NT2/D1 (cell line): Measurements from ENCODE around the gene WDR5.
"Not testable (repeated sequence)": the region's sequence is repeated elsewhere in the genome, so short reads cannot be mapped to it uniquely, and the experiment has no call there.

Experiments
- DNase-seq: peaks from one replicate; pipeline ENCODE4 v3.0.0-alpha.2; 2011; ENCODE audit warnings: low read depth, low spot score
- H3K27me3 ChIP-seq: 2 replicates; pipeline ENCODE4 v1.6.0; 2011; ENCODE audit warnings: mild to moderate bottlenecking; ENCODE audit not compliant: insufficient read length, insufficient read depth
- H3K36me3 ChIP-seq: 2 replicates; pipeline ENCODE4 v1.6.1; 2011; ENCODE audit warnings: mild to moderate bottlenecking, low read length, mixed read lengths; ENCODE audit not compliant: insufficient read depth, insufficient read length
- H3K4me1 ChIP-seq: 2 replicates; pipeline ENCODE4 v1.5.1; 2011; ENCODE audit not compliant: insufficient read depth, insufficient read length
- H3K4me3 ChIP-seq: 2 replicates; pipeline ENCODE4 v1.5.1; 2011; ENCODE audit warnings: low read depth; ENCODE audit not compliant: insufficient read length
- H3K9ac ChIP-seq: 2 replicates; pipeline ENCODE4 v1.6.0; 2011; ENCODE audit warnings: low read depth; ENCODE audit not compliant: insufficient read length
- H3K9me3 ChIP-seq: 2 replicates; pipeline ENCODE4 v1.5.1; 2011; ENCODE audit warnings: mild to moderate bottlenecking, low read length; ENCODE audit not compliant: insufficient read depth
- SUZ12 ChIP-seq: IDR thresholded peaks from 2 replicates; pipeline ENCODE4 v1.6.1; 2011; ENCODE audit not compliant: insufficient read length, insufficient read depth; ENCODE audit errors: extremely low read depth
- YY1 ChIP-seq: IDR thresholded peaks from 2 replicates; pipeline ENCODE4 v1.6.1; 2011; ENCODE audit not compliant: insufficient read length, insufficient read depth
- ZNF274 ChIP-seq: IDR thresholded peaks from 2 replicates; pipeline ENCODE4 v1.6.1; 2011; ENCODE audit warnings: mild to moderate bottlenecking, low read depth, low read length

WDR5 gene

GRCh38 chr9:134103391-134103998, 32.4 kb upstream of the WDR5 start:
- no peak for DNase-seq
- no peaks in the 10 kb centered on the region for H3K36me3 ChIP-seq
- peaks cover 6% of the 10 kb centered on the region for H3K9me3 ChIP-seq
- no peaks in the 10 kb centered on the region for H3K4me1 ChIP-seq
- no peak overlapping the region for H3K9ac ChIP-seq
- no peak overlapping the region for H3K4me3 ChIP-seq
- peaks cover 2% of the 10 kb centered on the region for H3K27me3 ChIP-seq
- TF ChIP-seq SUZ12: no peak
- no peak for TF ChIP-seq YY1
- no peak for TF ChIP-seq ZNF274

GRCh38 chr9:134111064-134111463, 24.8 kb upstream of the WDR5 start:
- DNase-seq: no peak
- no peaks in the 10 kb centered on the region for H3K27me3 ChIP-seq
- no peaks in the 10 kb centered on the region for H3K4me1 ChIP-seq
- no peaks in the 10 kb centered on the region for H3K9me3 ChIP-seq
- H3K36me3 ChIP-seq: no peaks in the 10 kb centered on the region
- no peak overlapping the region for H3K4me3 ChIP-seq
- H3K9ac ChIP-seq: no peak overlapping the region
- no peak for TF ChIP-seq SUZ12
- no peak for TF ChIP-seq YY1
- TF ChIP-seq ZNF274: no peak

DNA sequence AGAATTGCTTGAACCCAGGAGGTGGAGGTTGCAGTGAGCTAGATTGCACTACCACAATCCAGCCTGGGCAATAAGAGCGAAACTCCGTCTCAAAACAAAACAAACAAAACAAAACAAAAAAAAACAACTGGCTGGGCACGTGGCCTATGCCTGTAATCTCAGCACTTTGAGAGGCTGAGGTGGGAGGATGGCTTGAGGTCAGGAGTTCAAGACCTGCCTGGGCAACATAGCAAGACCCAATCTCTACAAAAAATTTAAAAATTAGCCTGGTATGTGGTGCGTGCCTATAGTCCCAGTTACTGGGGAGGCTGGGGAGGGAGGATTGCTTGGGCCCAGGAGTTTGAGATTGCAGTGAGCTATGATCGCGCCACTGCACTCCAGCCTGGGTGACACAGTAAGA, 23.3 kb upstream of the WDR5 start:
- Histone ChIP-seq H3K36me3 (no peaks in the 10 kb centered on the region), H3K27me3 (no peaks in the 10 kb centered on the region), H3K9ac (no peak overlapping the region), H3K4me3 (no peak overlapping the region), H3K9me3 (no peaks in the 10 kb centered on the region), H3K4me1 (no peaks in the 10 kb centered on the region)
- no peak for DNase-seq
- no peak for TF ChIP-seq YY1
- no peak for TF ChIP-seq ZNF274
- TF ChIP-seq SUZ12: no peak

DNA sequence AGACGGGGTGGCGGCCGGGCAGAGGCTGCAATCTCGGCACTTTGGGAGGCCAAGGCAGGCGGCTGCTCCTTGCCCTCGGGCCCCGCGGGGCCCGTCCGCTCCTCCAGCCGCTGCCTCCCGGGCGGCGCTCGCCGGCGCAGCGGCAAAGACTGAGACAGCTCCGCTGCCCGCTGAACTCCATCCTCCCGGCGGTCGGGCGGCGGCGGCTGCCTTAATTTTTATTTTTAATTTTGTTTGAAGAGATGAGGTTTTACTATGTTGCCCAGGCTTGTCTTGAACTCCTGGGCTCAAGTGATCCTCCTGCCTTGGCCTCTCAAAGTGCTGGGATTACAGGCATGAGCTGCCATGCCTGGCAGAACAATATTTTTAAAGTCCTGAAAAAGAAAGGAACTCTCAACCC, 16.9 kb upstream of the WDR5 start:
- not testable (repeated sequence) for H3K36me3 ChIP-seq, DNase-seq, H3K4me3 ChIP-seq, H3K4me1 ChIP-seq, H3K27me3 ChIP-seq, H3K9me3 ChIP-seq, H3K9ac ChIP-seq

GRCh38 chr9:134123764-134124128, 12.1 kb upstream of the WDR5 start:
- TF ChIP-seq ZNF274 (no peak), YY1 (no peak), SUZ12 (no peak)
- H3K4me3 ChIP-seq: no peak overlapping the region
- H3K9ac ChIP-seq: no peak overlapping the region
- H3K9me3 ChIP-seq: peaks cover 8% of the 10 kb centered on the region
- no peak for DNase-seq
- no peaks in the 10 kb centered on the region for H3K36me3 ChIP-seq
- peaks cover 9% of the 10 kb centered on the region for H3K4me1 ChIP-seq
- no peaks in the 10 kb centered on the region for H3K27me3 ChIP-seq

DNA sequence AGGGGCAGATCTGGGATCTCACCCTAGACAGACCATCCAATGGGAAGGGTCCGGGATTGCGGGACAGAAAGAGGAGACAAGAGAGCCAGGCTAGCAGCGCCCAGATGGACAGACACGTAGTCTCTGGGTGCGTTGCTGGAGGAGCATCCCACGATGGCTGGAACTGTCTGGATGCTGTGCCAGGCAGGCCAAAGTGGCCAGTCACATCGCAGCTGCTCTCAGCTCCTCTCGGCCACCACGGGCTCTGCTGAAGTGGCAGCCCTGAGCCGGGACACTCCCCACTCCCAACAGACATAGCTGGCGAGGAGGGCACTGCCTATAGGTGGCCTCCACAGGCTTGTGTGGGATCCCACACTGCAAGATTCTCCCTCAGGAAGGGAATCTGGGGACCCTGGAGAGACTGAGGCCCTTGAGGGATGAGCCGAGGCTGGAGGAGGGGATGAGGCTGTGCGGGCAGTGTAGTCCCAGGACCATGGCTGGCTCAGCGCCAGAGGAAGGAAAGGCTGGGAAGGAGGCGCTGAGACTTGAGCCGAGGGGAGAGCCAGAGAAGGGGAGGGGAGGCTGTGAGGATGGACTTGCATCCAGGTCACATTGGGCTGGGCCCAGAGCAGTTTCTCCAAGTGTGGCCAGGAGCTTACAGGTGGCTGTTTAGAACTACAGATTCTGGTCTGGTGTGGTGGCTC, 10.3 kb upstream of the WDR5 start:
- H3K9me3 ChIP-seq: no peaks in the 10 kb centered on the region
- peaks cover 14% of the 10 kb centered on the region for H3K4me1 ChIP-seq
- DNase-seq: no peak
- no peak for TF ChIP-seq ZNF274
- TF ChIP-seq SUZ12: no peak
- TF ChIP-seq YY1: no peak
- H3K27me3 ChIP-seq: no peaks in the 10 kb centered on the region
- no peaks in the 10 kb centered on the region for H3K36me3 ChIP-seq
- no peak overlapping the region for H3K9ac ChIP-seq
- H3K4me3 ChIP-seq: no peak overlapping the region

- Histone ChIP-seq H3K4me1 (peaks cover 17% of the 10 kb centered on the region), H3K27me3 (no peaks in the 10 kb centered on the region), H3K9ac (no peak overlapping the region), H3K4me3 (no peak overlapping the region), H3K36me3 (no peaks in the 10 kb centered on the region), H3K9me3 (no peaks in the 10 kb centered on the region)
- DNase-seq: no peak
- TF ChIP-seq SUZ12: no peak
- no peak for TF ChIP-seq ZNF274
- TF ChIP-seq YY1: no peak
Measured at GRCh38 chr9:134126373-134126772, 9.5 kb upstream of the WDR5 start.
